ENCODE data around the gene NUDT14. TPM values are rescaled to one million over a fixed set of nuclear protein-coding genes. Genes with fewer than 3 reads are reported as not detected.

The NUDT14 gene
- total and polyA plus RNA-seq, 4 experiments from 2014 or later = 10.5 to 20.2 (median 17.7) TPM

DNA sequence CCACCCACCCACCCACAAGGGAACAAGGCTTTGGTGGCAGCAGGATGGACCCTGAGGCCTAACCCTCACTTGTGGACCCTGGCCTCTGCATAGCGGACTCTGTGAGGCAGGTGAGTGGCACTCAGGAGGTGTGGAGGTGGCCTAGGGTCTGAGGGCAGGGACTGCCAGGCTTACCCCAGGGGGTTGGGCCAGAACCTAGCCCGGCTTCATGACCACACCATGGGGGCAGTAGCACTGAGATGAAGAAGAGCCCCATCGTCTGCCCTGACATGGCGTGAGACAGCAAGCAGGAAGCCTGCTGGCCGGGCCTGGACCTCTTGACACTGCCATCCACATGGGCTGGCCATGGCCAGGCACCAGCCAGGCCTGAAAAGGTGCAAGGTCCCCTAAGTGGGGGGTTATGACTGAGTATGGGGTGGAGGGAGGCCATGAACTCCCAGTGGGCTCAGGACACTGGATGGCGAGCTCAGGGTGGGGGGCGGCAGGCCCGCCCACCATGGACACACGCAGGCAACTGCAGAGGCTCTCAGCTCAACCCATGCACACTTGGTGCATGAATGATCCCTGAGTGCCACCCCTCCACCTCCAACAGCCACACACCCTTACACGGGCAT lies 41.8 kb downstream of the NUDT14 start:
- no peak for DNase-seq

DNA sequence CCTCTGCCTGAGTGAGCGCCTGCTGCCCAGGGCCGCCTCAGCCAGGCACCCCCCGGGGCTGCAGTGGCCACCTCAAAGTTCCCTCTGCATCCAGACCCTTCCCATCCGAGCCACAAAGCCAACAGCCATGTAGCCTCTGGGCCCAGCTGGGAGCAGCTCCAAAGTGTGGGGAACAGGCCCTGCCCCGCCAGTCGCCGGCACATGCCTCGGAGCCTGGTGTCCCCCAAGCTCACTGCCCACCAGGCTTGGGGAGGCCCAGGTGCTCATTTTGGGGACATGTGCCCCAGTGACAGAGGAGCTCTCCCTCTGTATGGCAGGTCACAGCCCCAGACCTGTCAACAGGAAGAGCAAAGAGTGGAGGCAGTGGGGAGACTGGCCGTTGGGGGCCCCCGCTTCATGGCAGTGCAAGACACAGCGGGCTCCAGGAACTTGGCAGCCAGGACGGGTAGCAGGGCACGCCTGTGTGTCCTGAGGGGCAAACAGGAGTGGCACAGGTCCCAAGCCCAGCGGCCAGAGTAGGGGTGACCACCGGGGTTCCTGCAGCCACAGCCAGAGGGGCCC lies 42.5 kb downstream of the NUDT14 start:
- no peak overlapping the region for H3K4me3 Mint-ChIP-seq
- Histone ChIP-seq H3K9me3 (ENCODE audit: control insufficient read depth in 1 of 2, low read length in 2 of 2) (peaks cover 0 to 9% of the 10 kb centered on the region in 2 donors), H3K27ac (ENCODE audit: low read depth, low read length) (no peak overlapping the region), H3K27me3 (ENCODE audit: insufficient read depth, low read length) (no peaks in the 10 kb centered on the region), H3K36me3 (ENCODE audit: insufficient read depth, low read length) (no peaks in the 10 kb centered on the region), H3K4me3 (ENCODE audit: low read length in 2 of 2) (no peak overlapping the region), H3K4me1 (ENCODE audit: insufficient read depth, low read length) (no peaks in the 10 kb centered on the region)
- no peaks in the 10 kb centered on the region for H3K4me1 Mint-ChIP-seq
- intact Hi-C loops (cut with micrococcal nuclease) = no loop called here
- peaks cover 0 to 4% of the 10 kb centered on the region in 2 donors for H3K36me3 Mint-ChIP-seq
- CTCF ChIA-PET (ENCODE audit: partially characterized antibody) = no interaction called here
- no peak overlapping the region for H3K27ac Mint-ChIP-seq
- H3K9me3 Mint-ChIP-seq = peaks cover 0 to 15% (median 8%) of the 10 kb centered on the region in 8 donors
- H3K27me3 Mint-ChIP-seq = peaks cover 0 to 3% of the 10 kb centered on the region in 2 donors
- POLR2A ChIA-PET (ENCODE audit: partially characterized antibody) = no interaction called here
- DNase-seq = no peak

More for the DNA sequence above, 41.8 kb downstream of the NUDT14 start:
- ChIA-PET POLR2A (ENCODE audit: partially characterized antibody) (no interaction called here), CTCF (ENCODE audit: partially characterized antibody) (no interaction called here)
- no peaks in the 10 kb centered on the region for H3K27me3 ChIP-seq (ENCODE audit: insufficient read depth, low read length)
- Mint-ChIP-seq H3K27me3 (peaks cover 0 to 3% of the 10 kb centered on the region in 2 donors), H3K27ac (no peak overlapping the region), H3K4me1 (no peaks in the 10 kb centered on the region), H3K36me3 (peaks cover 0 to 4% of the 10 kb centered on the region in 2 donors), H3K4me3 (no peak overlapping the region), H3K9me3 (peaks cover 0 to 15% (median 8%) of the 10 kb centered on the region in 8 donors)
- H3K4me3 ChIP-seq (ENCODE audit: low read length in 2 of 2) = no peak overlapping the region
- no peaks in the 10 kb centered on the region for H3K4me1 ChIP-seq (ENCODE audit: insufficient read depth, low read length)
- peaks cover 0 to 9% of the 10 kb centered on the region in 2 donors for H3K9me3 ChIP-seq (ENCODE audit: control insufficient read depth in 1 of 2, low read length in 2 of 2)
- H3K27ac ChIP-seq (ENCODE audit: low read depth, low read length) = no peak overlapping the region
- intact Hi-C loops (cut with micrococcal nuclease) = no loop called here
- H3K36me3 ChIP-seq (ENCODE audit: insufficient read depth, low read length) = no peaks in the 10 kb centered on the region

DNA sequence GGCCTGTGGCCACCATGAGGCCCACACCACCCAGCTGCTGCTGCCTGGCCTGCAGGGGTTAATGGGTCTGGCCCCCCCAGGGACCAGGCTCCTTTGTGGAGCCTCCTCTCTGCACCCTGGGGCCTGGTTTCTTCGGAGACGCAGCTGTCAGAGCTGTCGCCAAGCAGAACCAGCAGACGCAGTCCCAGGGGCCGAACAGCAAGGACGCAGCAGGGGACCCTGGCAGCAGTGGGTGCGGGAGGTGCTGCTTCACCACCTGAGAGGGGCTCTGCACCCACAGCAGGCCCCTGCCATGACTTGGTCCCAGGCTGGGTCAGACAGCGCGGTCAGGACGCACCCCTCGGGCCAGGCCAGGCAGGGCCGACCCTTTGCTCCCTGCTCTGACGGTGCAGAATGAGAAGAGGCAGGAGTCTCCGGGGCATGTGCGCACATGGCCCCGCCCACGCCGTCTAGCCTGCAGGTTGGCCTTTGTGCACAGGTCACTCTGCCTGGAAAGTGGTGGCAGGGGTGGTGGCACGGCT lies 43.0 kb downstream of the NUDT14 start:
- Mint-ChIP-seq H3K36me3 (peaks cover 0 to 4% of the 10 kb centered on the region in 2 donors), H3K4me3 (no peak overlapping the region), H3K4me1 (no peaks in the 10 kb centered on the region), H3K27me3 (peaks cover under 1 to 3% of the 10 kb centered on the region in 2 donors), H3K27ac (no peak overlapping the region), H3K9me3 (peaks cover 3 to 20% (median 12%) of the 10 kb centered on the region in 8 donors)
- peaks cover 0 to 9% of the 10 kb centered on the region in 2 donors for H3K9me3 ChIP-seq (ENCODE audit: control insufficient read depth in 1 of 2, low read length in 2 of 2)
- H3K36me3 ChIP-seq (ENCODE audit: insufficient read depth, low read length) = no peaks in the 10 kb centered on the region
- no peak overlapping the region for H3K4me3 ChIP-seq (ENCODE audit: low read length in 2 of 2)
- no peaks in the 10 kb centered on the region for H3K27me3 ChIP-seq (ENCODE audit: insufficient read depth, low read length)
- H3K27ac ChIP-seq (ENCODE audit: low read depth, low read length) = no peak overlapping the region
- ChIA-PET CTCF (ENCODE audit: partially characterized antibody) (no interaction called here), POLR2A (ENCODE audit: partially characterized antibody) (no interaction called here)
- no peaks in the 10 kb centered on the region for H3K4me1 ChIP-seq (ENCODE audit: insufficient read depth, low read length)
- intact Hi-C loops (cut with micrococcal nuclease) = no loop called here
- no peak for DNase-seq

DNA sequence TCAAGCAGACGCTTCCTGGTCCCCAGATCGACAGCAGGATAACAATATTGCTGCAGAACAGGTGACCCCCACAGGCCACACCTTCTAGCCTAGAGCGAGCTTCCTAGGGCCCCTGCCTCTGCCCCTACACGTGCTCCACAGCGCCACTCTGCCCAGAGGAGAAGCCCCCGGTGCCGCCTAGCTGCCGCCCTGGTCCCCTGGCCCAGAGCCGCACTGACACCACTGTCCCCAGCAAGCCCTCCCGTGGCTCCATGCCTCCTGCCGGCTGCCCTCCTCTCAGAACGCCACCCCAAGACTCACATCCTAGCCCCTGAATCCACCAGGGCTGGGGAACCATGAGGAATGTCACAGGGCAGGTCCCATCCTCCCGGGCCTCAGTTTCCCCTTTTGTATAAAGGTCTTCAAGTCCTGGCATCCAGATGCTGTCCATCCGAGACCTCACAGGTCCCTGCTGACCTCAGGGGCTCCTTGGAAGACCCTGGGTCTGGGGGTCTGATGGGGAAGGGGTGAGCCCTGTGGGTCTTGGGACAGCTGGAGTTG lies 43.6 kb downstream of the NUDT14 start:
- Histone ChIP-seq H3K4me1 (ENCODE audit: insufficient read depth, low read length) (no peaks in the 10 kb centered on the region), H3K27ac (ENCODE audit: low read depth, low read length) (no peak overlapping the region), H3K4me3 (ENCODE audit: low read length in 2 of 2) (no peak overlapping the region), H3K36me3 (ENCODE audit: insufficient read depth, low read length) (no peaks in the 10 kb centered on the region), H3K9me3 (ENCODE audit: control insufficient read depth in 1 of 2, low read length in 2 of 2) (peaks cover 0 to 9% of the 10 kb centered on the region in 2 donors), H3K27me3 (ENCODE audit: insufficient read depth, low read length) (no peaks in the 10 kb centered on the region)
- Mint-ChIP-seq H3K4me1 (no peaks in the 10 kb centered on the region), H3K4me3 (no peak overlapping the region), H3K36me3 (peaks cover 2 to 4% of the 10 kb centered on the region in 2 donors), H3K27ac (no peak overlapping the region), H3K9me3 (peaks cover 6 to 25% (median 17%) of the 10 kb centered on the region in 8 donors), H3K27me3 (peaks cover 5% of the 10 kb centered on the region in 2 donors)
- CTCF ChIA-PET (ENCODE audit: partially characterized antibody) = no interaction called here
- POLR2A ChIA-PET (ENCODE audit: partially characterized antibody) = no interaction called here
- intact Hi-C loops (cut with micrococcal nuclease) = no loop called here
- DNase-seq = no peak

DNA sequence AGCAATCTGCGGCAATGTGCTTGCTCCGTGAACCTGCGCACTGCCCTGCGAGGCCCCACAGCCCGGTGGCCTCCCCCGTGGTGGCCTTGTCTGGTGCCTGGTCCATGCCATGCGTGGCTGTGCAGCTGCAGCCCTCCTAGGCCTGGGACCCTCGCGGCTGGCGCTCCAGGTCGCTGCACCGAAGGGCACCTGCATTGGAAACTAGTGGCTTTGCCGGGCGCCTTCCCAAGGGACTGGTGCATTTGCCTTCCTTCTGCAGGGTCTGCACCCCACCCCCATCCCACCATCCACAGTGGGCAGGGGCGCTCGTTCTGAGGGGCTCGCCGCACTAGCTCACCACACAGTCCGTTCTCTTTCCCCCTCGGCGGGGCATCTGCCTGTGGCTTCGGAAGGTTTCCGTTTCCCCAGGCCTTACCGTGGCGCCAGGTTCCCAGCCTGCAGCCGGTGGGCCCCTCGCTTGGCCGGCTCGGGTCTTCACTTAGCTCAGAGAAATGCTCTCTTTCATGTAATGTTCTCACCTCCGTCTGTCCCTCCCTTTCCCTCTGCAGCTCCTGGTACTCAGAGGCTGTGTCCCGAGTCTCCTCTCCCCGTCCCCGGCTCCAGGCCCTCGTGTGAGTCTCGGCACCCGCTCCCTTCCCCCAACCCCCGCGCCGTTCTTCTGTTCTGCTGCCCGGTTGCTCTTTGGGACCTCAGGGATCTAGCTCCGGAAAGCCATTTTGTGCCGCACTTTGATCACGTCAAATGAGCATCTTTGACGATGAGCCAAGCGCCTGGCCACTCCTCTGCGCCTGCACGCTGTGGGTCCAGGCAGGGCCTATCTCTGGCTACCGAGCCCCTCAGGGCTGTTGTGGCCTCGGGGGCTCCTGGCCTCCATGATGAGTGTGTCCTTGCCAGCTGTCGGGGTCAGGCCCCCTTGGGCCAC lies 44.5 kb downstream of the NUDT14 start:
- Mint-ChIP-seq H3K9me3 (peaks cover 6 to 30% (median 18%) of the 10 kb centered on the region in 8 donors), H3K4me3 (no peak overlapping the region), H3K4me1 (no peaks in the 10 kb centered on the region), H3K27ac (no peak overlapping the region), H3K27me3 (peaks cover 5% of the 10 kb centered on the region in 2 donors), H3K36me3 (peaks cover 2 to 4% of the 10 kb centered on the region in 2 donors)
- Histone ChIP-seq H3K27ac (ENCODE audit: low read depth, low read length) (no peak overlapping the region), H3K36me3 (ENCODE audit: insufficient read depth, low read length) (no peaks in the 10 kb centered on the region), H3K27me3 (ENCODE audit: insufficient read depth, low read length) (no peaks in the 10 kb centered on the region), H3K9me3 (ENCODE audit: control insufficient read depth in 1 of 2, low read length in 2 of 2) (peaks cover 0 to 9% of the 10 kb centered on the region in 2 donors), H3K4me3 (ENCODE audit: low read length in 2 of 2) (no peak overlapping the region), H3K4me1 (ENCODE audit: insufficient read depth, low read length) (no peaks in the 10 kb centered on the region)
- no peak for DNase-seq
- ChIA-PET POLR2A (ENCODE audit: partially characterized antibody) (no interaction called here), CTCF (ENCODE audit: partially characterized antibody) (no interaction called here)
- intact Hi-C loops (cut with micrococcal nuclease) = no loop called here

DNA sequence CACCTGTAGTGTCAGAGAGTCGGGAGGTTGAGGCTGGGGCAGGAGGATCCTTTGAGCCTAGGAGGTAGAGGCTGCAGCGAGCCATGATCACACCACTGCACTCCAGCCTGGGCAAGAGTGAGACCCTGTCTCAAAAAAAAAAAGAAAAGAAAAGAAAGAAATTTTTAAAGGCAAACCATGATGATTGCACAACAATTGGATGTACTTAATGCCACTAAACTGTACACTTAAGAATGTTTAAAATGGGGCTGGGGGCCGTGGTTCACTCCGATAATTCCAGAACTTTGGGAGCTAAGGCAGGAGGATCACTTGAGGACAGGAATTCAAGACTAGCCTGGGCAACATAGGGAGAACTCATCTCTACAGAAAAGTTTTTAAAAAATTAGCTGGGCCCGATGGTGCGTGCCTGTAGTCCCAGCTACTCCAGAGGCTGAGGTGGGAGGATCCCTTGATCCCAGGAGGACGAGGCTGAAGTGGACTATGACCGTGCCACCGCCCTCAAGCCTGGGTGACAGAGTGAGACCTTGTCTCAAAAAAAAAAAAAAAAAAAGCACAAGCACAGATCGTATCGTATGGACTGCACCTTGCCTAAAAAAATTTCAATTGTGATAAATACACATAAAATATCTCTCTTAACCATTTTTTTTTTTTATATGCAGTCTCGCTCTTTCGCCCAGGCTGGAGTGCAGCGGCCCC lies 45.3 kb downstream of the NUDT14 start:
- Mint-ChIP-seq H3K4me1 (no peaks in the 10 kb centered on the region), H3K36me3 (peaks cover 2 to 4% of the 10 kb centered on the region in 2 donors), H3K4me3 (no peak overlapping the region), H3K27me3 (peaks cover 5% of the 10 kb centered on the region in 2 donors), H3K9me3 (peaks cover 6 to 31% (median 21%) of the 10 kb centered on the region in 8 donors), H3K27ac (no peak overlapping the region)
- intact Hi-C loops (cut with micrococcal nuclease) = no loop called here
- no peaks in the 10 kb centered on the region for H3K4me1 ChIP-seq (ENCODE audit: insufficient read depth, low read length)
- ChIA-PET CTCF (ENCODE audit: partially characterized antibody) (no interaction called here), POLR2A (ENCODE audit: partially characterized antibody) (no interaction called here)
- no peak overlapping the region for H3K27ac ChIP-seq (ENCODE audit: low read depth, low read length)
- DNase-seq = no peak
- H3K36me3 ChIP-seq (ENCODE audit: insufficient read depth, low read length) = no peaks in the 10 kb centered on the region
- H3K27me3 ChIP-seq (ENCODE audit: insufficient read depth, low read length) = no peaks in the 10 kb centered on the region
- no peak overlapping the region for H3K4me3 ChIP-seq (ENCODE audit: low read length in 2 of 2)
- H3K9me3 ChIP-seq (ENCODE audit: control insufficient read depth in 1 of 2, low read length in 2 of 2) = peaks cover 0 to 9% of the 10 kb centered on the region in 2 donors
